Measurements from ENCODE around the gene ERI3.

ERI3 gene

GRCh38 chr1:44276901-44277300 is 78.2 kb downstream of the ERI3 start:
- DNase-seq (ENCODE audit: low read depth) = peak; percentile 54
- H3K4me3 ChIP-seq (ENCODE audit: low read length) = no peak overlapping the region
- TF ChIP-seq, protein P1, sequence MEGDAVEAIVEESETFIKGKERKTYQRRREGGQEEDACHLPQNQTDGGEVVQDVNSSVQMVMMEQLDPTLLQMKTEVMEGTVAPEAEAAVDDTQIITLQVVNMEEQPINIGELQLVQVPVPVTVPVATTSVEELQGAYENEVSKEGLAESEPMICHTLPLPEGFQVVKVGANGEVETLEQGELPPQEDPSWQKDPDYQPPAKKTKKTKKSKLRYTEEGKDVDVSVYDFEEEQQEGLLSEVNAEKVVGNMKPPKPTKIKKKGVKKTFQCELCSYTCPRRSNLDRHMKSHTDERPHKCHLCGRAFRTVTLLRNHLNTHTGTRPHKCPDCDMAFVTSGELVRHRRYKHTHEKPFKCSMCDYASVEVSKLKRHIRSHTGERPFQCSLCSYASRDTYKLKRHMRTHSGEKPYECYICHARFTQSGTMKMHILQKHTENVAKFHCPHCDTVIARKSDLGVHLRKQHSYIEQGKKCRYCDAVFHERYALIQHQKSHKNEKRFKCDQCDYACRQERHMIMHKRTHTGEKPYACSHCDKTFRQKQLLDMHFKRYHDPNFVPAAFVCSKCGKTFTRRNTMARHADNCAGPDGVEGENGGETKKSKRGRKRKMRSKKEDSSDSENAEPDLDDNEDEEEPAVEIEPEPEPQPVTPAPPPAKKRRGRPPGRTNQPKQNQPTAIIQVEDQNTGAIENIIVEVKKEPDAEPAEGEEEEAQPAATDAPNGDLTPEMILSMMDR (IDR thresholded peaks at IDR 0.05; ENCODE audit: insufficient read depth, low read depth, low read length, missing control alignments) = no peak

DNA sequence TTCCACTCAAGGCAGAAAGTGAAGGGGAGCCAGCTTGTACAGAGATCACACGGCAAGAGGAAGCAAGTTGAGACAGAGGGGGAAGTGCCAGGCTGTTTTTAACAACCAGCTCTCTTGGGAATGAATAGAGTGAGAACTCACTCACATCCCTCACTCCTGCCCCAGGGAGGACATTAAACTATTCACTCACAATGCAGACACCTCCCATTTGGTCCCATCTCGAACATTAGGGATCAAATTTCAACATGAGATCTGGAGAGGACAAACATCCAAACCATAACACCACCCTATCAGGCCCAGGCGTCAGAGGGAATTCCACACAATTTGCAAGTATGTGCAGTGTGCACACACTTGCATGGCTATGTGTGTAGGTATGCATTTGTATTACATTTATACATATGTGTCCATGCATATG is 79.1 kb downstream of the ERI3 start:
- no peak for DNase-seq (ENCODE audit: low read depth)
- no peak overlapping the region for H3K4me3 ChIP-seq (ENCODE audit: low read length)
- TF ChIP-seq, protein P1 (IDR thresholded peaks at IDR 0.05; ENCODE audit: insufficient read depth, low read depth, low read length, missing control alignments) = no peak

GRCh38 chr1:44275296-44275962 is 79.6 kb downstream of the ERI3 start:
- TF ChIP-seq, protein P1 (IDR thresholded peaks at IDR 0.05; ENCODE audit: insufficient read depth, low read depth, low read length, missing control alignments) = no peak
- DNase-seq (ENCODE audit: low read depth) = no peak
- no peak overlapping the region for H3K4me3 ChIP-seq (ENCODE audit: low read length)

DNA sequence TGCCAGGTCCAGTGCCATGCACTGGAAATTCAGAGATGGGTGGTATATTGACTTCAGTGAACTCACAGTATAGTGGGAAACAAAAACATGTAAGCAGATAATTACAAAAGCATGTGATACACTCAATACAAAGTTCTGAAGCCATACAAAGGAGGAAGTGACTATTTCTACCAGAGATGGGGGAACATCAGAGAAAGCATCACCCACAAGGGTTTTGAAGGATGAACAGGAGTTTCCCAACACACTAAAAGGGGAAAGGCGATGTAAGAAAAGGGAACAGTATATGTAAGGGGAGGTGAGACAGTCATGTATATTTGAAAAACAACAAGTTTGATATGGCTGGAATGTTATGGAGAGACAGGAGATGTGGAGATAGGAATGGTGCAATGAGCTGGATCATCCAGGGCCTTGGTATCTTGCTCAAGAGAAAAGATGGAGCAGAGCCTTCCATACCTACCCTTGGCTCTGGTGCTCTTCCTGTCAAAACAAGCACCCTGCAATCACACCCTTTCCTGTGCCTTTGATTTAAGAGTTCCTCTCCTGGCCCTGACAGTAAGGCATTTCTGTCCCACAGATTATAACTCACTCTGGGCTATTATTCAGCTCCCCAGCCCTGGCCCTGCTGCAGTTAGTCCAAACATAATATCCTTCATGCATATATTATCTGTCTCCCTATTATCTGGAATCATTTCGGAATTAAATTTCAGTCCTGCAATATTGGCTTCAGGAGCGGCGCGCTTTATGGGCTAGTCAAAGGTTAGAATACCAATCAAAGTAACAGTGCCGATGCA is 81.3 kb downstream of the ERI3 start:
- no peak for DNase-seq (ENCODE audit: low read depth)
- no peak overlapping the region for H3K4me3 ChIP-seq (ENCODE audit: low read length)
- TF ChIP-seq, protein P1 (IDR thresholded peaks at IDR 0.05; ENCODE audit: insufficient read depth, low read depth, low read length, missing control alignments) = no peak

- TF ChIP-seq, protein P1 (IDR thresholded peaks at IDR 0.05; ENCODE audit: insufficient read depth, low read depth, low read length, missing control alignments) = no peak
- no peak overlapping the region for H3K4me3 ChIP-seq (ENCODE audit: low read length)
- no peak for DNase-seq (ENCODE audit: low read depth)
Measured at GRCh38 chr1:44272992-44273391, 82.1 kb downstream of the ERI3 start.

- no peak overlapping the region for H3K4me3 ChIP-seq (ENCODE audit: low read length)
- DNase-seq (ENCODE audit: low read depth) = no peak
- TF ChIP-seq, protein P1 (IDR thresholded peaks at IDR 0.05; ENCODE audit: insufficient read depth, low read depth, low read length, missing control alignments) = no peak
Measured at GRCh38 chr1:44271646-44272045, 83.4 kb downstream of the ERI3 start.
